ENCODE measurements around the gene TBC1D5.

Gene TBC1D5

DNA sequence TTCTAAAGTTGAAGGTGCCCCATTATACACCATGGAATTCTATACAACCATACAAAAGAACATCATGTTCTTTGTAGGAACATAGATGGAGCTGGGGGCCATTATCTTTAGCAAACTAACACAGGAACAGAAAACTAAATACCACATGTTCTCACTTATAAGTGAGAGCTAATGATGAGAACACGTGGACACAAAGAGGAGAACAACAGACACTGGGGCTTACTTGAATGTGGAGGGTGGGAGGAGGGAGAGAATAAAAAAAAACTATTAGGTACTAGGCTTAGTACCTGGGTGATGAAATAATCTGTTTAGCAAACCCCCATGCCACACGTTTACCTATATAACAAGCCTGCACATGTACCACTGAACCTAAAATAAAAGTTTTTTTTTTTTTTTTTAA is 515.0 kb downstream of the TBC1D5 start:
- no peak overlapping the region for H3K4me3 ChIP-seq (ENCODE audit: low read depth, low read length)
- TF ChIP-seq, protein P1, sequence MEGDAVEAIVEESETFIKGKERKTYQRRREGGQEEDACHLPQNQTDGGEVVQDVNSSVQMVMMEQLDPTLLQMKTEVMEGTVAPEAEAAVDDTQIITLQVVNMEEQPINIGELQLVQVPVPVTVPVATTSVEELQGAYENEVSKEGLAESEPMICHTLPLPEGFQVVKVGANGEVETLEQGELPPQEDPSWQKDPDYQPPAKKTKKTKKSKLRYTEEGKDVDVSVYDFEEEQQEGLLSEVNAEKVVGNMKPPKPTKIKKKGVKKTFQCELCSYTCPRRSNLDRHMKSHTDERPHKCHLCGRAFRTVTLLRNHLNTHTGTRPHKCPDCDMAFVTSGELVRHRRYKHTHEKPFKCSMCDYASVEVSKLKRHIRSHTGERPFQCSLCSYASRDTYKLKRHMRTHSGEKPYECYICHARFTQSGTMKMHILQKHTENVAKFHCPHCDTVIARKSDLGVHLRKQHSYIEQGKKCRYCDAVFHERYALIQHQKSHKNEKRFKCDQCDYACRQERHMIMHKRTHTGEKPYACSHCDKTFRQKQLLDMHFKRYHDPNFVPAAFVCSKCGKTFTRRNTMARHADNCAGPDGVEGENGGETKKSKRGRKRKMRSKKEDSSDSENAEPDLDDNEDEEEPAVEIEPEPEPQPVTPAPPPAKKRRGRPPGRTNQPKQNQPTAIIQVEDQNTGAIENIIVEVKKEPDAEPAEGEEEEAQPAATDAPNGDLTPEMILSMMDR (IDR thresholded peaks at IDR 0.05; ENCODE audit: borderline replicate concordance, insufficient read depth, low read depth, low read length) = no peak

GRCh38 chr3:17221529-17221928 is 520.9 kb downstream of the TBC1D5 start:
- TF ChIP-seq, protein P1 (IDR thresholded peaks at IDR 0.05; ENCODE audit: borderline replicate concordance, insufficient read depth, low read depth, low read length) = no peak
- no peak overlapping the region for H3K4me3 ChIP-seq (ENCODE audit: low read depth, low read length)

GRCh38 chr3:17219593-17219992 is 522.8 kb downstream of the TBC1D5 start:
- TF ChIP-seq, protein P1 (IDR thresholded peaks at IDR 0.05; ENCODE audit: borderline replicate concordance, insufficient read depth, low read depth, low read length) = no peak
- H3K4me3 ChIP-seq (ENCODE audit: low read depth, low read length) = no peak overlapping the region

- no peak overlapping the region for H3K4me3 ChIP-seq (ENCODE audit: low read depth, low read length)
- TF ChIP-seq, protein P1 (IDR thresholded peaks at IDR 0.05; ENCODE audit: borderline replicate concordance, insufficient read depth, low read depth, low read length) = no peak
These were observed 523.8 kb downstream of the TBC1D5 start for GRCh38 chr3:17218587-17218986.

DNA sequence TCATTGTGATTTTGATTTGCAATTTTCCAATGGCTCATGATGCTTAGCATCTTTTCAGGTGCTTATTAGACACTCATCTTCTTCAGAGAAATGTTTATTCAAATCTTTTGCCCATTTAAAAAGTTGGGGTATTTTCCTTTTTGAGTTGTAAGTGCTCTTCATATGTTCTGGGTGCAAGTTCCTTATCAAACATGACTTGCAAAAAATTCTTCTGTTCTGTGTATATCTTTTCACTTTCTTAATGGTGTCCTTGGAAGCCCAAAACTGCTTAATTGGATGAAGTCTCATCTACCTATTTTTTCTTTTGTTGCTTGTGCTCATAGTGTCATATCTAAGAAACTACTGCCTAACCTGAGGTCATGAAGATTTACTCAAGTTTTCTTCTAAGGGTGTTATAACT is 524.8 kb downstream of the TBC1D5 start:
- H3K4me3 ChIP-seq (ENCODE audit: low read depth, low read length) = no peak overlapping the region
- TF ChIP-seq, protein P1 (IDR thresholded peaks at IDR 0.05; ENCODE audit: borderline replicate concordance, insufficient read depth, low read depth, low read length) = no peak

- no peak overlapping the region for H3K4me3 ChIP-seq (ENCODE audit: low read depth, low read length)
- TF ChIP-seq, protein P1 (IDR thresholded peaks at IDR 0.05; ENCODE audit: borderline replicate concordance, insufficient read depth, low read depth, low read length) = no peak
These were observed 529.3 kb downstream of the TBC1D5 start for GRCh38 chr3:17213102-17213501.

DNA sequence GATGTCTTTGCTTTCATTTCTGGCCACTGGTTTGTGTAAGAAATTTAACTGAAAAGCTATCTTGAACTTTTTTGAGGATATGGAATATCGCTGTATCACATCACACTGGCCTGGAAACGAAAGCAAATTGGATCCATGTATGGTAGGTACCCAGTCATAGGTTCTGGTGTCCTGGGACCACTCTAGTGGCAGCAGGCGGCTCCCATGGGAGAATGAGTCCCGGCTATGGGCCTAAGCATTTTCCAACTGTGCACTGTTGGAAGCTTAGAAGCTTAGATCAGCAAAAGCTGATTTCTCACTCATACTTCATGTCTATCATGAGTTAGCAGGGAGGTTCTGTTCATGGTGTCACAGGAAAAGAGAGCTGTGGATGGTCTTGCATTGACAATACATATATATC is 534.5 kb downstream of the TBC1D5 start:
- TF ChIP-seq, protein P1 (IDR thresholded peaks at IDR 0.05; ENCODE audit: borderline replicate concordance, insufficient read depth, low read depth, low read length) = no peak

More for the DNA sequence above, 534.5 kb downstream of the TBC1D5 start:
- no peak overlapping the region for H3K4me3 ChIP-seq (ENCODE audit: low read depth, low read length)

All from GM12875 (cell line).